Body of pancreas (tissue), 4 donors: ENCODE data around the gene KYAT1. TPM values are rescaled to one million over a fixed set of nuclear protein-coding genes. Genes with fewer than 3 reads are reported as not detected.

Experiments
- ATAC-seq: fragments of 150-250 bp; one replicate; pipeline ENCODE4 v1.9.1; 2016
- DNase-seq, 4 donors: peaks; one replicate each; pipeline ENCODE4 v3.0.0-alpha.2; 2019
- H3K27ac ChIP-seq, 4 donors: fragments of 200-600 bp; sonication (generic); 1 replicate in 3 of 4; 2 replicates in 1 of 4; pipeline versions ENCODE4 v1.5.1 to v1.6.1; 2016 to 2019; ENCODE audit warnings: mild to moderate bottlenecking in 1 of 4, mixed read lengths in 1 of 4, moderate library complexity in 1 of 4
- H3K27me3 ChIP-seq, 2 donors: fragments of 200-600 bp; sonication (generic); one replicate each; pipeline ENCODE4 v1.6.0; 2016; ENCODE audit warnings: mild to moderate bottlenecking in 1 of 2
- H3K36me3 ChIP-seq, 2 donors: fragments of 200-600 bp; sonication (generic); replicated peaks in 1 of 2; 2 replicates each; pipeline ENCODE4 v1.5.1; 2016; ENCODE audit warnings: low read depth in 2 of 2; ENCODE audit not compliant: insufficient read depth in 1 of 2
- H3K4me1 ChIP-seq: fragments of 200-600 bp; sonication (generic); one replicate; pipeline ENCODE4 v1.6.0; 2016
- H3K4me3 ChIP-seq, 2 donors: fragments of 200-600 bp; sonication (generic); 1 replicate in 1 of 2; 2 replicates in 1 of 2; pipeline ENCODE4 v1.5.1; 2016 to 2019
- H3K9me3 ChIP-seq, 3 donors: fragments of 200-600 bp; sonication (generic); 1 replicate in 2 of 3; 2 replicates in 1 of 3; pipeline ENCODE4 v1.5.1; 2016
- CTCF ChIP-seq, 7 experiments: fragments of 450-650 bp in 4 of 7; fragments of 200-600 bp in 3 of 7; sonication (generic) in 3 of 7; IDR thresholded peaks; one replicate each; pipeline ENCODE4 v1.5.1; 2016 to 2019; ENCODE audit warnings: antibody characterized with exemption in 7 of 7
- POLR2A ChIP-seq, 3 donors: fragments of 450-650 bp; IDR thresholded peaks; one replicate each; pipeline ENCODE4 v1.6.1; 2016; ENCODE audit warnings: antibody characterized with exemption in 3 of 3, mild to moderate bottlenecking in 2 of 3
- WGBS, 2 donors: methylation state at CpG; one replicate each; pipeline ENCODE4 v1.1.5; 2017; 5-methylcytosine and 5-hydroxymethylcytosine counted together
- intact Hi-C: fragments of 100-400 bp; cut with DNase I; formaldehyde crosslinking; loops from one replicate; pipeline ENCODE4 v1.15.1; 2023
- total RNA-seq, 2 donors: library from RNA; depleted of rRNA; stranded (reverse); fragments of >200 nt; gene quantifications; one replicate each; pipeline ENCODE4 v1.1.0, GENCODE V29; 2016

The KYAT1 gene
- total RNA-seq, 2 donors from 2014 or later = 2.6 to 4.3 TPM

- WGBS, 2 donors = 96 to 97% methylated on average over 10 to 12 of the region's 12 CpGs
- H3K27me3 ChIP-seq = no peaks in the 10 kb centered on the region
- H3K4me3 ChIP-seq = no peak overlapping the region
- intact Hi-C loops = no loop called here
- DNase-seq (no peak), ATAC-seq (peak; percentile 18)
- H3K9me3 ChIP-seq = no peaks in the 10 kb centered on the region
- peaks cover 11 to 12% of the 10 kb centered on the region in 2 donors for H3K36me3 ChIP-seq
- H3K4me1 ChIP-seq = no peaks in the 10 kb centered on the region
- no peak for TF ChIP-seq POLR2A (IDR thresholded peaks at IDR 0.05)
- TF ChIP-seq CTCF (IDR thresholded peaks at IDR 0.05) = no peak
- H3K27ac ChIP-seq = no peak overlapping the region
Observed at GRCh38 chr9:128809036-128809599, 72.6 kb downstream of the KYAT1 start.

- DNase-seq (no peak), ATAC-seq (no peak)
- Histone ChIP-seq H3K9me3 (no peaks in the 10 kb centered on the region), H3K27ac (no peak overlapping the region), H3K4me3 (no peak overlapping the region), H3K4me1 (no peaks in the 10 kb centered on the region), H3K36me3 (peaks cover 12 to 16% of the 10 kb centered on the region in 2 donors), H3K27me3 (no peaks in the 10 kb centered on the region)
- WGBS, 2 donors = 52 to 94% methylated on average over 2 to 3 of the region's 3 CpGs
- TF ChIP-seq POLR2A (IDR thresholded peaks at IDR 0.05) (no peak), CTCF (IDR thresholded peaks at IDR 0.05) (no peak)
- intact Hi-C loops = no loop called here
Observed at GRCh38 chr9:128808543-128808942, 73.2 kb downstream of the KYAT1 start.

- H3K4me1 ChIP-seq = no peaks in the 10 kb centered on the region
- no peak overlapping the region for H3K27ac ChIP-seq
- ATAC-seq (no peak), DNase-seq (no peak)
- no peak overlapping the region for H3K4me3 ChIP-seq
- H3K36me3 ChIP-seq = peaks cover 12 to 20% of the 10 kb centered on the region in 2 donors
- no peaks in the 10 kb centered on the region for H3K9me3 ChIP-seq
- WGBS, 2 donors = 82% methylated on average over 12 of the region's 14 CpGs; no CpG with 5 or more reads in 1 of the 2 donors
- no peaks in the 10 kb centered on the region for H3K27me3 ChIP-seq
- no peak for TF ChIP-seq CTCF (IDR thresholded peaks at IDR 0.05)
- no peak for TF ChIP-seq POLR2A (IDR thresholded peaks at IDR 0.05)
- intact Hi-C loops = no loop called here
Observed at GRCh38 chr9:128807827-128808226, 73.9 kb downstream of the KYAT1 start.

GRCh38 chr9:128805661-128806060, 76.1 kb downstream of the KYAT1 start:
- TF ChIP-seq POLR2A (IDR thresholded peaks at IDR 0.05) (no peak), CTCF (IDR thresholded peaks at IDR 0.05) (no peak)
- 81 to 96% methylated on average over 9 to 14 of the region's 14 CpGs for WGBS, 2 donors
- no peaks in the 10 kb centered on the region for H3K27me3 ChIP-seq
- no peaks in the 10 kb centered on the region for H3K9me3 ChIP-seq
- no peaks in the 10 kb centered on the region for H3K4me1 ChIP-seq
- H3K4me3 ChIP-seq = no peak overlapping the region
- H3K27ac ChIP-seq = no peak overlapping the region
- H3K36me3 ChIP-seq = peaks cover 14 to 20% of the 10 kb centered on the region in 2 donors
- ATAC-seq (no peak), DNase-seq (no peak)
- intact Hi-C loops = no loop called here

GRCh38 chr9:128802482-128802881, 79.3 kb downstream of the KYAT1 start:
- 87 to 100% methylated on average over 4 of the region's 4 CpGs for WGBS, 2 donors
- peaks cover 18 to 36% of the 10 kb centered on the region in 2 donors for H3K36me3 ChIP-seq
- H3K27me3 ChIP-seq = no peaks in the 10 kb centered on the region
- intact Hi-C loops = no loop called here
- H3K4me1 ChIP-seq = no peaks in the 10 kb centered on the region
- ATAC-seq = no peak
- H3K27ac ChIP-seq = no peak overlapping the region
- DNase-seq = no peak
- no peaks in the 10 kb centered on the region for H3K9me3 ChIP-seq
- no peak overlapping the region for H3K4me3 ChIP-seq
- no peak for TF ChIP-seq CTCF (IDR thresholded peaks at IDR 0.05)
- no peak for TF ChIP-seq POLR2A (IDR thresholded peaks at IDR 0.05)
